Nephron progenitor cell (in vitro differentiated cells): ENCODE results near the gene TRIM37.

ENCODE experiments used
- DNase-seq: peaks from one replicate; pipeline ENCODE4 v3.0.0; 2021
- H3K27ac Mint-ChIP-seq: 2 replicates; pipeline ENCODE4 v1.8.0; 2021; ENCODE audit warnings: mild to moderate bottlenecking, moderate library complexity, mixed read lengths
- H3K27me3 Mint-ChIP-seq: 2 replicates; pipeline ENCODE4 v1.8.0; 2021; ENCODE audit warnings: mild to moderate bottlenecking, low read depth, mixed read lengths; ENCODE audit not compliant: poor library complexity
- H3K36me3 Mint-ChIP-seq: 2 replicates; pipeline ENCODE4 v1.8.0; 2021; ENCODE audit warnings: low read depth, mixed read lengths
- H3K4me1 Mint-ChIP-seq: 2 replicates; pipeline ENCODE4 v1.8.0; 2021; ENCODE audit warnings: mixed read lengths
- H3K4me3 Mint-ChIP-seq: 2 replicates; pipeline ENCODE4 v1.8.0; 2021; ENCODE audit warnings: mild to moderate bottlenecking, moderate library complexity, mixed read lengths
- H3K9me3 Mint-ChIP-seq: 2 replicates; pipeline ENCODE4 v1.8.0; 2021; ENCODE audit warnings: mild to moderate bottlenecking, moderate library complexity, mixed read lengths
- TF ChIP-seq, protein P1 (sequence below): fragments of 200-600 bp; sonication (generic); IDR thresholded peaks from 2 replicates; pipeline ENCODE4 v1.5.0; 2021; ENCODE audit warnings: antibody characterized with exemption

The TRIM37 gene

DNA sequence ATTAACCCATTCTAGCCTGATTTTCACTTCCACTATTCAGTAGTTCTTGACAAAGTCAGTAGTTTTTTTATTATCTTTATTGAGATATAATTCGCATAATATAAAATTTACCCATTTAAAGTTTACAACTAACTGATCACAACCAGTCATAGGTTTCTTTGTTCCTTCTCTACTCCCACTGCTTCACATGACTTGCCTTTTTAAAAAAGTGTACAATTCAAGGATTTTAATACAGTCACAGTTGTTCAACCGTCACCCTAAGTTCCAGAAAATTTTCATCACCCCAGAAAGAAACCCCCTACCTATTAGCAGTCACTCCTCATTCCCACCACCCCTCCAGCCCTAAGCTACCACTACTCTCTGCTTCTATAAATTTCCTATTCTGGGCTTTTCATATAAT, 162.5 kb downstream of the TRIM37 start:
- Mint-ChIP-seq H3K27ac (no peak overlapping the region), H3K4me3 (no peak overlapping the region), H3K4me1 (no peaks in the 10 kb centered on the region), H3K27me3 (no peaks in the 10 kb centered on the region), H3K36me3 (peaks cover 10% of the 10 kb centered on the region), H3K9me3 (peaks cover 19% of the 10 kb centered on the region)
- no peak for DNase-seq
- TF ChIP-seq, protein P1, sequence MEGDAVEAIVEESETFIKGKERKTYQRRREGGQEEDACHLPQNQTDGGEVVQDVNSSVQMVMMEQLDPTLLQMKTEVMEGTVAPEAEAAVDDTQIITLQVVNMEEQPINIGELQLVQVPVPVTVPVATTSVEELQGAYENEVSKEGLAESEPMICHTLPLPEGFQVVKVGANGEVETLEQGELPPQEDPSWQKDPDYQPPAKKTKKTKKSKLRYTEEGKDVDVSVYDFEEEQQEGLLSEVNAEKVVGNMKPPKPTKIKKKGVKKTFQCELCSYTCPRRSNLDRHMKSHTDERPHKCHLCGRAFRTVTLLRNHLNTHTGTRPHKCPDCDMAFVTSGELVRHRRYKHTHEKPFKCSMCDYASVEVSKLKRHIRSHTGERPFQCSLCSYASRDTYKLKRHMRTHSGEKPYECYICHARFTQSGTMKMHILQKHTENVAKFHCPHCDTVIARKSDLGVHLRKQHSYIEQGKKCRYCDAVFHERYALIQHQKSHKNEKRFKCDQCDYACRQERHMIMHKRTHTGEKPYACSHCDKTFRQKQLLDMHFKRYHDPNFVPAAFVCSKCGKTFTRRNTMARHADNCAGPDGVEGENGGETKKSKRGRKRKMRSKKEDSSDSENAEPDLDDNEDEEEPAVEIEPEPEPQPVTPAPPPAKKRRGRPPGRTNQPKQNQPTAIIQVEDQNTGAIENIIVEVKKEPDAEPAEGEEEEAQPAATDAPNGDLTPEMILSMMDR, result no peak

DNA sequence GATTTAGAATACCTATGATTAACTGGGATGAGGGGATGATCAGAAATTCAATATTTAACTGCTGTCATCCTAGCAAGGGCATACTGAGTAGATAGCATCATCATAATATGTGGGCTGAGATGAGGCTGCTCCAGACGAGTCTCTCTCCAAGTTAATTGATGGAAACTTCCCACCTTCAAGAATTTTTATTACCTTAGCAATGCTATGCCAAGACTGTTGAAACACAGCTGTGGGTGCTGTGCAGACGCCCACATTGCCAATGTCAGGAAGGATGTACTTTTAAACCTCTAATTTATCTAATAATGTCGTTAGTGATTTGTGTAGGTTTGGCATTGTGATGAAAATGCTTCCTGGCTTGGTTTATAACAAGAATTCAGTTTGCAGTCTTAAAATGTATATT, 170.4 kb downstream of the TRIM37 start:
- H3K4me3 Mint-ChIP-seq, result no peak overlapping the region
- no peak for DNase-seq
- no peaks in the 10 kb centered on the region for H3K4me1 Mint-ChIP-seq
- H3K27ac Mint-ChIP-seq, result no peak overlapping the region
- no peaks in the 10 kb centered on the region for H3K9me3 Mint-ChIP-seq
- TF ChIP-seq, protein P1, result no peak
- no peaks in the 10 kb centered on the region for H3K36me3 Mint-ChIP-seq
- peaks cover 3% of the 10 kb centered on the region for H3K27me3 Mint-ChIP-seq

DNA sequence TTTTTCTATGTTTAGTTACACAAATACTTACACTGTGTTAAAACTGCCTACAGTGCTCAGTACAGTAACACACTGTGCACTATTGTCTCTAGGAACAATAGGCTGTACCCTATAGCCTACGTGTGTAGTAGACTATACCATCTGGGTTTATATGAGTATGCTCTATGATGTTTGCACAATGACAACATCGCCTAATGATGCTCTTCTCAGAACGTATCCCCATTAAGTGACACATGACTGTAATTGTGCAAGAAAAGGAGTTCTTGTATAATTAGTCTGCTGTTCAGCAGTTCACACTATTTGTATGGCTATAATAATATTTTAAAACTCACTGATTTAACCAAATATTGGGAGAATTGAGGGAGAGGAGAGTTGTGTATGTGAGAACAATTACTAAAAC, 173.7 kb downstream of the TRIM37 start:
- Mint-ChIP-seq H3K4me3 (no peak overlapping the region), H3K4me1 (no peaks in the 10 kb centered on the region), H3K27me3 (peaks cover 8% of the 10 kb centered on the region), H3K9me3 (no peaks in the 10 kb centered on the region), H3K36me3 (no peaks in the 10 kb centered on the region), H3K27ac (no peak overlapping the region)
- TF ChIP-seq, protein P1, result no peak
- DNase-seq, result no peak
